ENCODE results near the gene TGFB1I1.

GRCh38 chr16:31455601-31456314 is 16.2 kb upstream of the TGFB1I1 start:
- peak; percentile 34 for TF ChIP-seq CTCF (conservative IDR thresholded peaks at IDR 0.05)
- no peak for TF ChIP-seq ZFX (IDR thresholded peaks at IDR 0.05)

All from C4-2B (cell line).